Muscle of back (tissue), 13 donors: ENCODE data around the gene CPNE4. TPM values are rescaled to one million over a fixed set of nuclear protein-coding genes. Genes with fewer than 3 reads are reported as not detected.
A peak's percentile ranks its signal among the peaks of the same experiment; 100 is the strongest.
"Not testable (repeated sequence)": the region's sequence is repeated elsewhere in the genome, so short reads cannot be mapped to it uniquely, and the experiment has no call there.

Source experiments
- DNase-seq, 3 donors: peaks; one replicate each; pipeline versions ENCODE4 v3.0.0 to v3.0.0-alpha.2; 2013
- long read RNA-seq, 9 donors: transcript quantifications; one replicate each; lab custom pipeline, GENCODE V29; 2026
- polyA plus RNA-seq, 10 donors: library from polyadenylated mRNA; unstranded; fragments of 120-200 nt; gene quantifications; one replicate each; pipeline ENCODE4 v1.2.1, GENCODE V29; 2013; ENCODE audit not compliant: insufficient read length in 10 of 10

Gene CPNE4
- 1 to 10 TPM in 1 of 10 donors, under 1 TPM in 7, not detected in 2; 0.11 to 1.3 (median 0.34) TPM for polyA plus RNA-seq
- long read RNA-seq, donor 1: 0 reads
- long read RNA-seq, donor 2: 0 reads
- long read RNA-seq, donor 3: 0 reads
- long read RNA-seq, donor 4: 0 reads
- long read RNA-seq, donor 5: 0 reads
- long read RNA-seq, donor 6, partial matches to known transcripts: 0 of 1 reads
- long read RNA-seq, donor 6, other reads (novel, unspliced or antisense): 0 of 1 reads
- long read RNA-seq, donor 7: 0 reads
- long read RNA-seq, donor 8: 0 reads
- long read RNA-seq, donor 9: 0 reads

DNA sequence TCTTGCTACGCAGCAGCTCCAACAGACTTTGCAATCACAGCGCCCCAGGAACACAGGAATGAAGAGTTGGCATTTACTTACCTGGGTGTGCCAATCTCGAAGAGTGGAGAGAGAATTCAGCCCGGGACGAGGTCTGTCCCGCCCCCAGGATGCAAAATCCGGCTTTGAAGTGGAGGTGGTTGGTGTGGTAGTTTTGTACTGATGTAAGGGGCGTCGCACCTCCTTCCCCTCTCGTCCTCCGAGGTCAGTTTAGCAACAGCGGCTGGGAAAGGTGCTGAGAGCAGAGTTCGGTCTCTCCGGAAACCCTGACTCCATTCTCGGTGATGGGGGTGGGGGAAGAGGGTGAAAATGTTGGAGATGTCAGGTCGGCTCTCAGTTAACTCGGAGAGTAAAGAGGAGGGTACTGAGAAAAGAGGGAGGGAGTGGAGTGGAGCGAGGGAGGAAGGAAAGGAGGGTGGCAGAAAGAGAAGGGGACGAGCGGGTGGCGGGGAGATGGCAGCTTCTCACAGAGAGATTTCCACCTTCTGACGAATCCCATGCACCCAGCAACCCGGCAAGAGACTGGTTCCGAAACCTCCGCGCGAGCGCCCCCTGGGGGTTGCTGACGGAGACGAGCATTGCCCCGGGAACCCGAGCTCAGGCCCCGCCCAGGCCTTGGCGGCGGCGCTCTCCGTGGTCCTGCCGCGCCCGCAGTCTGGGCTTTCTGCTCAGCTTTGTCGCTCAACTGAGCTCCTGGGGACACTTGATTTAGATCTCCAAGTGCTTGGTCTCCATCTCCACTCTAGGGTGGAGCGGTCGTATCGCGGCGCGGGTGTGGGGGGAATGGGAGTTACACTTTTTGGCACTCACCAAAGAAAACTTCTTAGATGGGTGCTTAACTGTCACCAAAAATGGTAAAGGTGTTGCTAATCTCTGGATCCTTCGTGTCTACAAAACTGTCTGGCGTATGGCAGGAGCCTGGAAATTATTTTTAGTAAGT is at the start of gene CPNE4:
TSS of gene CPNE4 (minus strand) at position 529 of the 979 bp plus-strand sequence.
- peak; percentile 51 to 83 (median 72) for DNase-seq

DNA sequence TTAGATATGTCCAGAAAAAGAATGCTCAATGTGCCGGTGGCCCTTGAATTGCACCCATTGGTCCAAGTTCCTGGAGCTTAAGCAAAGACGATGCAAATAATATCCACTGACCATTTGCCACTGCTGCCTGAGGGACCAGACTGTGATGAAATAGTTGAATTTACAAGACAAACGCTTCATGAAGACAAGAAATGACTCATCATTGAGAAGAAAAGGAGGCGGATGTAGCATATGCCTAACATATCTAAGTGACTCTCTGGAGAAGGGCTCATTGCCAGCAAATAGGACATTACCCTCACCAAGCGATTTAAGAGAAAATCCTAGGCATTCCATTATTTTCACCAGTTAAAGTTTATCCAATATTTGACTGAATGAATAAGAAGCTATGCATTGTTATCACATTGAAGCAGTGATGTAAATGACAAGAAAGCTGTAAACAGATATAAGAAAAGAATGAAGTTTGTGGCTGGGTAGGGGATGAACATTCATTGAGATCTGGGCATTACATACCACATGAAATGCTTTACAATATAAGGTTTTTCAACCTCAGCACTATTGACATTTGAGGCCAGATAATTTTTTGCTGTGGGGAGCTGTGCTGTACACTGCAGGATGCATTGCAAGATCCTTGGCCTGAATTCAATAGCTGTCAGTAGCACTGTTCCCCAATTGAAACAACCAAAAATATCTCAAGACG is 48.9 kb upstream of the CPNE4 start:
- no peak for DNase-seq

GRCh38 chr3:132083159-132083558 is 48.3 kb upstream of the CPNE4 start:
- no peak for DNase-seq

DNA sequence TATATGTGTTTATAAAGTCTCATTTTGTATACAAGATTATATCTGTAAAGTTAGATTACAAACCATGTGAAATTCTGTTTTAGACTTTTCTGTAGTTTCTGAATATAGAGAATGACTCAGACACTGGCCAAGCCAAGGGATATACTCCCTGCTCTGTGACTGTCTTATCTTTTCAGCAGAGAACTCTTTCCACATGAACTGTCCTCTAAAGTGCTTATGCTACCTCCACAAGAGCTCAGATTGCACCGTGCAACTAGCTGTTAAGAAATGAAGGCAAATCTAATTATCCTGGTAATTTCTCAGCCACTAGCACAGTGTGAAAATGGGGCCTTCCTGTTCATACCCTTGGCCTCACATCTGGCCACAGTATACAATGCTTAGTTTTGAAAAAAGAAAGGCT is 44.3 kb upstream of the CPNE4 start:
- DNase-seq: no peak

DNA sequence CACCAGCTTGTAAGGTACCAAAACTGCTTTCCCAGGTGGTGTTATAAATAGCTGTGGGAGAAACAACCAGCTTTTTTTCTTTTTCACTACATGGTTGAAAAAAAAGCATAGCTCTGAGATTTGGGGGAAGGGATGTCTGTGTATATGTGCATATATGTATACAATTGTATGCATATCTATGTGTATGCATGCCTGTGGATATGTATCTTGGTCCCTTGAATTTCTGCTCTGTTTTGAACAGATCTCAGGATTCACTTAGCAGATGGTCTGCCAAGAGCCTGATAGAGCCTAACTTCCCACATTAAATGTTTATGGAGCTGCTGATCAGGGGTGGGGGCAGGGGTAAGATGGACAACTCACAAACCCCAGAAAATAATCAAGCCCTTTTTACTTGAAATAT is 39.0 kb upstream of the CPNE4 start:
- no peak for DNase-seq

GRCh38 chr3:132071043-132071442 is 36.2 kb upstream of the CPNE4 start:
- no peak for DNase-seq

GRCh38 chr3:132064114-132064513 is 29.3 kb upstream of the CPNE4 start:
- DNase-seq: no peak

- DNase-seq: no peak
These were observed 27.7 kb upstream of the CPNE4 start for GRCh38 chr3:132062535-132062934.

- no peak for DNase-seq
These were observed 21.1 kb upstream of the CPNE4 start for GRCh38 chr3:132055872-132056271.

- DNase-seq: no peak
These were observed 12.4 kb upstream of the CPNE4 start for GRCh38 chr3:132047209-132047608.

DNA sequence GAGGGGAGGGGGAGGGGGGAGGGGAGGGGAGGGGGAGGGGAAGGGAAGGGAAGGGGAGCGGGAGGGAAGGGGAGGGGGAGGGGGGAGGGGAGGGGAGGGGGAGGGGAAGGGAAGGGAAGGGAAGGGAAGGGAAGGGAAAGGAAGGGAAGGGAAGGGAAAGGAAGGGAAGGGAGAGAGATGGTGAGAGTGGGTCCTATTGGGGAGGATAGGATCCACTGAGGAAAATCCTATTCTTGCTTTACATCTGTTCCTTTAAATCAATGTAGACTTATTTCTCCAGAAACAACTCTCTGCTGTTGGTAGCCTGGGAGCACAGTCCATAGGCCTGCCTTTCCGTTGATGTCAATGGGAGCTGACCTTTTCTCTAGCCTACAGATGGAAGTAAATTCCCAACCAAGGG is 10.1 kb upstream of the CPNE4 start:
- DNase-seq: not testable (repeated sequence)

DNA sequence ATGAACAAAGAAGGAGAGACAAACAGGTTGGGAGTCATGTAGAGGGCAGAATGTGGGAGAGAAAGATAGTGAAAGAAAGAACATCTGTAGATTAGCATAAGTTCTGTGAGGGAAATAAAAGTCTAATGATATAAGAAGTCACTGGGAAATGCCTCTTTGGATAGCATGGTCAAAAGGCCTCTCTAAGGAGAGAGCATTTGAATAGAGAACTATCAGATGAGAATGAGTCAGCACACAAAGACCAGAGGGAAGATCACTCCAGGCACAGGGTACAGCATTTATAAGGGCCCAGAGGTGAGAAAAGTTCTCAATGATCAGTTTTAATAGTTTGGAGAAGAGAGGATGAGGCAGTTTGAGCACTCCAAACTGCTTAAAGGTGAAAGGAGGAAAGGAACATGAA is 7.9 kb upstream of the CPNE4 start:
- DNase-seq: no peak

GRCh38 chr3:132038198-132038825 is 3.5 kb upstream of the CPNE4 start:
- DNase-seq: no peak

DNA sequence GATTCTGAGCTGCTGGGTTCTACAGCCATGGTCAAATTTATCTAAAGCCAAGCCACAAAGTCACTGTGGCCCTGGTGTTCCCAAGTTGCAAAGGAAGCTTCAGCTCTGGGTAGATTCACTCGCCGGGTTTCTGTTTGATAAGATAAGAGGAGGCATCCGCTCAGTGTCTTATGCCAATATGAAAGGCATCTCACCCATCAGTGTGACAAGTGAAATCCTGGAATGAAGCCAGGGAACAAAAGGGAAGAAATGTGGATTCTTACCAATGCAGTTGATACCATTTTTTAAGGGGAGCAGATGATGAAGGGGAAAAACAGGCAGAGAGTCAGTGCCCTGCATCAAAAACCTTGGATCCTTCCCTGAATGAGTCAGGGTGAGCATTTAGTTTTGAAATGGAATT is 2.8 kb upstream of the CPNE4 start:
- no peak for DNase-seq

- DNase-seq: no peak
These were observed 2.2 kb upstream of the CPNE4 start for GRCh38 chr3:132037056-132037455.

- no peak for DNase-seq
These were observed 723 bp downstream of the CPNE4 start for GRCh38 chr3:132034097-132034485.

DNA sequence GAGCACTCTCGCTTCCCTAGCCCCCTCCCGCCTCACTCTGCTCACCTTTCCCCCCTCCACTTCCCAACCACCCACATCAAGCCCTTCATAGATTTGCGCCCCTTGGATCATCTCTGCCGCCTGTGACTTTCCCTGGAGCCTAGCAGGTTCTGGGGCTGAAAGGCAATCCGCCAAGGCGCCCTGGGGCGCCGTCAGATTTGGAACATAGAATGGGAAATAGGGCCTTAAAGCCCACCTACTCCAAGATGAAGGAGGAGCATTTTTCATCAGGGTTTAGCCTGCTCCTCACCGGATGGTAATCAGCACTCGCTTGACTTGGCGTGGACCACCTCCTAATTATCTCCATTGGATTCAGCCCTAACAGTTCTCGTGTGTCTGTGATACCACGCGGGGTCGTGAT is 1.3 kb downstream of the CPNE4 start:
- no peak for DNase-seq

GRCh38 chr3:132032959-132033358 is 1.9 kb downstream of the CPNE4 start:
- no peak for DNase-seq

DNA sequence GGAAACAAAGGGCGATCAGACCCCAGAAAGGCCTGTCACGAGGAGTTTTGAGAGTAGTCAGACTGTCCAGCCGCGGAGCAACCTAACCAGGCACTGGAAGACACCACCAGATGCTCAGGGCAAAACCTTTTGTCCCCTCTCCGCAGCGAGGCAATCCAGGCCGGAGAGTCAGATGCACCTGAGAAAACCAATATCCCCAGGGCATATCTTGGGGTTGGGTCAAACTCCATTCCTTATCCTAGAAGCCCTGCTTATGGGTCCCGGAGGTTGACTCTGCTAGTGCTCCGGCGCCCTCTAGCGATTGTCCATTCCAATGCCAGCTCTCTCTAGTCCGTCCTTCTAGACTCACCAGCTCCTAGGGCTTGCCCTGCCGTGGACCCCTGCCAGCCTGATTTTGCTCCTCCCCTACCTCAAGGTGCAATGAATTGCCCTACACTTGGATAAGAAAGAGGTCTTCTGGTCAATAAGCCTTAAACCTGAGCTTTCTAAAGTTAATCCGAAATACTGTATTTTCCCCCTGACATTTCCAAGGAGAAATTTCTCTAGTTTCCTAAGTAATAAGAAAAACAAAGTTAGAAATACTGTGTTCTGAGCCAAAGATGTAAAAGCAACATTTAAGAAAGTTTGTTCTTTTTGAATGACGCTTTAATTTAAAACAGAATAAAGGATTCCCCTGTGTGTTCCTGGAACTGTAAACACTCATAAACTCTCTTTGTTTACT is 5.5 kb downstream of the CPNE4 start:
- peak; percentile 52 to 81 (median 73) for DNase-seq

DNA sequence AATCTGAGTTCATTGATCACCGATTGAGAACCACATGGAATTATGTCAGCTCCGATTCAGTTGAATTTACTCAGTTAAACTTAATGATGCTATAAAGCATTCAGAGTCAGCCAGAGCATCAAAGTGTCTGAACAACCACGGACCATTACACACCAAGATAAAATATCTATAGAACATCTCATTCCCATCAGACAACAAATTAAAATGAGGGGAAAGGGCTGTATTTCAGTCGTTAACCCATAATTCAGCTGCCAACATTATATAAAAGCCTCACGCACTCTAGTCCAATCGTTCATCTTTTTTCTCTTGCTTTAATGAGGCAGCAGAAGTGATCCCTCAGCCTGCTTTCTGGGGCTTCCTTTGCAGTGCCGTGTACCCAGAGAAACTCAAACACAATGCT is 11.9 kb downstream of the CPNE4 start:
- DNase-seq: no peak

DNA sequence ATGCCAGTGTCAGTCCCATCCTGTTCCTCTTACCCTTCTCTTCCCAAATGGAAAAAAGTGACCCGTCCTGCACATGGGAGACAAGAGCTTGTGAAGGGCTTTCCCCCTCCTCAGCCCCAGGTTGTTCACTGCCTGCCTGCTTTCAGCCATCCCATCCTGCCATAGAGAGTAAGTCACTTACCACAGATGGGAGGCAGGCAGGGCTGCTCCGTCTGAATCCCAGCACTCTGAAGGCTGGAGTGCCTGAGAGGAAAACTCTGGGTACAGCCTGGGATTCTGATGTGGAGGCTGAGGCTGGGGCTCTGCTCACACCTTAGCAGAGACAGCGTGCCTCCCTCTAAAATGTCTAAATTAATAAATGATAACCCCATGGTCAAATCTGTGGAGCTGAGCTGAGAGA is 14.8 kb downstream of the CPNE4 start:
- no peak for DNase-seq
